Activated naive CD4-positive, alpha-beta T cell treated with anti-CD3 and anti-CD28 coated beads, Interleukin-2, amount 10 ng/mL, durations not matched to agents 7 days and 5 days (primary cell): ENCODE measurements around the gene SLC1A2.
A peak's percentile ranks its signal among the peaks of the same experiment; 100 is the strongest.

Experiments
- CTCF ChIA-PET: fragments of 350-600 bp; sonication (Branson Sonifier 250); formaldehyde crosslinking; loops from one replicate; lab custom pipeline; 2021; ENCODE audit warnings: antibody characterized with exemption; lab: Charles Lee
- DNase-seq: peaks from one replicate; pipeline ENCODE4 v3.0.0-alpha.2; 2020
- H3K27ac Mint-ChIP-seq: one replicate; pipeline ENCODE4 v1.8.0; 2021; ENCODE audit warnings: mild to moderate bottlenecking, moderate library complexity, mixed read lengths
- H3K27me3 Mint-ChIP-seq: one replicate; pipeline ENCODE4 v1.8.0; 2021; ENCODE audit warnings: mild to moderate bottlenecking, mixed read lengths
- H3K36me3 Mint-ChIP-seq: one replicate; pipeline ENCODE4 v1.8.0; 2021; ENCODE audit warnings: mixed read lengths
- H3K4me1 Mint-ChIP-seq: one replicate; pipeline ENCODE4 v1.8.0; 2021; ENCODE audit warnings: mixed read lengths
- H3K4me3 Mint-ChIP-seq: one replicate; pipeline ENCODE4 v1.8.0; 2021; ENCODE audit warnings: mild to moderate bottlenecking, moderate library complexity, mixed read lengths
- H3K9me3 Mint-ChIP-seq: one replicate; pipeline ENCODE4 v1.8.0; 2021; ENCODE audit warnings: mixed read lengths

The SLC1A2 gene

DNA sequence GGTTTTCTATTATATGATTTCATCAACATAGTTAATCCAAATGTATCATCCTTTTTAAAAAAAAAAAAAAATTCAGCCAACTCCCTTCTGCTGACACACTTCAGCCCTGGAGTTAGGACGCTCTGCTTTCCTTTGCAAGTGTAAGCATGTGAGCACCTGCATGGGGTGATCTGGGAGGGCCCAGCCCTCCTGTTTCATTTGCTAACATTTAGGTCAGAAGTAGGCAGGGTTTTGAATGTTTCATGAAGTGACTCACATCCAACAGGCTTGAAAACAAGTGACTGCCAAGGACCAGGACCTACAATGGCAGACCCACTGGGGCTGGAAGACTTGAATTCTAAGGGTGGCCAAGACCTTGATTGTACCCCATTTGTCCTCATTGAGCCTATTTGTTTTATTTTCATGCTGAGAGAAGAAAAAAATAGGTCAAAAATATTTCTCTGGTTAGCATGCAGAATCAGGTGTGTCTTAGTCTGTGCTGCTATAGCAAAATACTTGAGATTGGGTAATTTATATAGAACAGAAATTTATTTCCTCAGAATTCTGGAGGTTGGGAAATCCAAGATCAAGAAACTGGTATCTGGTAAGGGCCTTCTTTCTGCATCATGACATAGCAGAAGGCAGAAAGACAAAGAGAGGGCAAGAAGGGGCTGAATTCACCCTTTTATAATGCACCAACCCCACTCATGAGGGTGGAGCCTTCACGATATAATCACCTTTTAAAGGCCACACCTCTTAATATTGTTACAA is 142.8 kb downstream of the SLC1A2 start:
- no peak overlapping the region for H3K27ac Mint-ChIP-seq
- peaks cover 27% of the 10 kb centered on the region for H3K4me1 Mint-ChIP-seq
- CTCF ChIA-PET: interaction anchor here (2.1 kb wide), 1 partner anchor 29 kb away, joined by 5 read pairs; no protein-coding TSS in a partner anchor
- no peaks in the 10 kb centered on the region for H3K27me3 Mint-ChIP-seq
- DNase-seq: no peak
- H3K9me3 Mint-ChIP-seq: no peaks in the 10 kb centered on the region
- H3K4me3 Mint-ChIP-seq: no peak overlapping the region
- no peaks in the 10 kb centered on the region for H3K36me3 Mint-ChIP-seq

DNA sequence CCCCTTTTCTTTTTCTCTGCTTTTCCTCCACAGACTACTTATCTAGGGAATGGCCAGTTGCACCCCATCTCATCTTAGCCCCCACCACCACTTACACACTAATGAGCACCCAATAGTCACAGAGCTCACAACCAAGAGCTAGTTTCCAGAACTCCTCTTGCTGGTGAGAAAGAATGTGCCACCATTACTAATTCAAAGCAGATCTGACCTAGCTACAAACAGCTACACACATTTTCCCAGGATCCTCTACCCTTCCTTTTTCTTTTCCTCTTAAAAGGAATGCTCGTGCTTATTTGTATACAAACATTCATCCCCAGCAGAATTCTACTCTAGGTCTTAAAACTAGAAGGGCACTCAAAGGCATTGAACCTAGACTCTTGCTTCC is 143.6 kb downstream of the SLC1A2 start:
- no peak for DNase-seq
- CTCF ChIA-PET: interaction anchor here (2.1 kb wide), 1 partner anchor 30 kb away, joined by 5 read pairs; no protein-coding TSS in a partner anchor
- H3K9me3 Mint-ChIP-seq: no peaks in the 10 kb centered on the region
- H3K27ac Mint-ChIP-seq: no peak overlapping the region
- H3K36me3 Mint-ChIP-seq: no peaks in the 10 kb centered on the region
- no peak overlapping the region for H3K4me3 Mint-ChIP-seq
- H3K27me3 Mint-ChIP-seq: no peaks in the 10 kb centered on the region
- peaks cover 27% of the 10 kb centered on the region for H3K4me1 Mint-ChIP-seq

DNA sequence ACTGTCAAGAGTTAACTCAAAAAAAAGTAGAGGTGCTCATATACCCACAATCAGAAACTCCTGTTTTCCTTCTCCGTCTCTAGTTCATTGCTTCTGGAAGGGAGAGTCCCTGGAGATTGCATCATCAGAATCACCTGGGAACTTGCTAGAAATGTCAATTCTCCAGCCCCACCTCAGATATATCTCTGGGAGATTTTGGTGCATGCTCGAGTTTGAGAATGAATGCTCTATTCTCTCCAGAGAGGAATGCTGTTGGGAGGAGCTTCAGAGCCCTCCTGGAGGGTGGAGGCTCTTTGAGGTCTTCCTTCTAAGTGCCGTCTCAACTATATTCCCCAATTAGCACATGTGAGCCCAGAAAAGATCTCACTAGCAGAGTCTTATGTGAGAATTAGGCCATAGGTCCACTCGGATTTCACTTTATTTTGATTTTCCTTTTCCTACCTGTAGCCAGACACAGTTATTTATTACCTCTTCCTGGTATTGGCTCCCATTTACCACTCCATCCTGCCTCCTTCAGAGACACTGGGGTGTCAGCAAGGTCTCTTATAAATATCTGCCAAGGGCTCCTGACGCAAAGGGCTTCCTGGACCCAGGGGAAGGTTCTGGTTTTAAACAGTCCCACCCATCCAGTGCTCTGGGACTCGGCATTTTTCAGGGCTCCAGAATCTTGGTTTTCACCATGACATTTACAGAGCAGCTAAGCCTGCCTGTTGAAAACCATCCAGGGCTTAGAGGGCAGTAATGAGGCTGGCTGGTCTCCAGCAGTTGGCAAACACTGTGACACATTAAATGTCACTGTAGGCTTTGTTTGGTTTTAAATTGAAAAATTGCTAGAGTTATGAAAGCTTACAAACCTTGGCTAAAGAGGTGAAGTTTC is 144.2 kb downstream of the SLC1A2 start:
- H3K9me3 Mint-ChIP-seq: no peaks in the 10 kb centered on the region
- H3K36me3 Mint-ChIP-seq: no peaks in the 10 kb centered on the region
- CTCF ChIA-PET: interaction anchor here (2.1 kb wide), 1 partner anchor 30 kb away, joined by 5 read pairs; no protein-coding TSS in a partner anchor
- H3K4me3 Mint-ChIP-seq: no peak overlapping the region
- H3K27me3 Mint-ChIP-seq: no peaks in the 10 kb centered on the region
- peaks cover 27% of the 10 kb centered on the region for H3K4me1 Mint-ChIP-seq
- DNase-seq: no peak
- H3K27ac Mint-ChIP-seq: no peak overlapping the region

DNA sequence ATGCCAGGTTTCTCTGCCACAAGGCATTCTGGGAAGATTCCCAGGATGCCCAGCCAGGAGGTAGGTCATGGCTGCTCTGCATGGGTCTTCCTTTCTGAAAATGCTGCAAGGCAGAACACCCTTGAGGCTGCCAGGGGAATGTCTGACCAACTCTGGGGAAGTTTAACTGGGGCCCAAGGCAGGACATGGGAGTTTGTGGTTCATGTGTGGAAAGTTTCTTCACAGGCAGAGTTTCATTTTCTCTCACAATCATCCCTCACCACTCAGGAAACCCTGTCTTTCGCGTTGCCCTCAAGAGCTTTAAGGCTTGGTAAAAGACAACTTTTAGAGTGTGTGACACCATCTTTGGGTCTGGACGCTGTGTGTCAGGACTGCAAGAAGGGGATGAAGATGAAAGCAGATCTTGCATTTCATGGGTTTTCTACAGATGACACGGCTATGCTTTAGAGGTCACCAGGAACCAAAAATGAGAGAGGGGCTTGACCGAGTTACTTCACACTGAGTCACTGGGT is 146.9 kb downstream of the SLC1A2 start:
- peaks cover 27% of the 10 kb centered on the region for H3K4me1 Mint-ChIP-seq
- H3K4me3 Mint-ChIP-seq: no peak overlapping the region
- DNase-seq: peak; percentile 56
- H3K27me3 Mint-ChIP-seq: no peaks in the 10 kb centered on the region
- peak overlapping the region; percentile 78 for H3K27ac Mint-ChIP-seq
- CTCF ChIA-PET: interaction anchor here (1.5 to 1.8 kb wide), 2 partner anchors 33 to 36 kb away, joined by 4 to 7 read pairs; no protein-coding TSS in a partner anchor
- no peaks in the 10 kb centered on the region for H3K9me3 Mint-ChIP-seq
- H3K36me3 Mint-ChIP-seq: no peaks in the 10 kb centered on the region

DNA sequence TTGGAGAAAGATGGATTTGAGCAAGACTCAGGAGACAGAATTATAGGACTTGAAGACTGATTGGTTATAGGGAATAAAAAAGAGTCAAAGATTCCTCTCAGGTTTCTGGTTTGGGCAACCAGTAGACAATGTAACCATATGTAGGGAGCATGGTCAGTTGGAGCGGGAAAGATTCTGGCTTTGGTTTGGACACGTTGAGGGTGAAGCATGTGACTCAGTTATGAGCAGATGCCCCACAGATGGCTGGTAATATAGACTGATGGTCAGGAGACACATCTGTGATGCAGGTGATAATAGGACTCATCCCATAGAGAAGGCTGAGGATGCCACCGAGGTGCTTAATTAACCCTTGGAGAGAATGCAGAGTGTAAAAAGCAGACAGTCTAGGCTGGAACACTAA is 148.3 kb downstream of the SLC1A2 start:
- Mint-ChIP-seq H3K9me3 (no peaks in the 10 kb centered on the region), H3K27me3 (no peaks in the 10 kb centered on the region), H3K36me3 (no peaks in the 10 kb centered on the region), H3K4me1 (peaks cover 27% of the 10 kb centered on the region), H3K27ac (no peak overlapping the region), H3K4me3 (no peak overlapping the region)
- CTCF ChIA-PET: no interaction called here
- no peak for DNase-seq

DNA sequence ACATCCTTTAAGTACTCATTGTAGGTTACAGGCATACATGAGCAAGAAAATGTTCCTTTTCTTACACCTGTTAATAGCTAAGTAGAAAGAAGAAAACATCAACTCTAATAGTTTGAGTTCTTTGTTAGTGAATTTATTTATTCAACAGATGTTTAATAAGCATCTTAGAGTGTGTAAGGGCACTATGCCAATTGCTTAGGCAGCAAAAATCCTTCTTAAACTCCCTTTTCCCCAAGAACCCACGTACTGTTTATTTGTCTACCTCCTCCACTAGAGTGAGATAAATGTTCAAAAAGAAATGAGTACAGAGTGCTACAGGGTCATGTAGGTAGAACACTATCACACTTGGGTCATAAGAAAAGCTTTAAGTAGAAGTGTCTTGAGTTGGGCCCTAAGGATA is 149.0 kb downstream of the SLC1A2 start:
- no peaks in the 10 kb centered on the region for H3K27me3 Mint-ChIP-seq
- peaks cover 27% of the 10 kb centered on the region for H3K4me1 Mint-ChIP-seq
- H3K27ac Mint-ChIP-seq: no peak overlapping the region
- CTCF ChIA-PET: no interaction called here
- no peaks in the 10 kb centered on the region for H3K9me3 Mint-ChIP-seq
- no peak for DNase-seq
- H3K4me3 Mint-ChIP-seq: no peak overlapping the region
- H3K36me3 Mint-ChIP-seq: no peaks in the 10 kb centered on the region

DNA sequence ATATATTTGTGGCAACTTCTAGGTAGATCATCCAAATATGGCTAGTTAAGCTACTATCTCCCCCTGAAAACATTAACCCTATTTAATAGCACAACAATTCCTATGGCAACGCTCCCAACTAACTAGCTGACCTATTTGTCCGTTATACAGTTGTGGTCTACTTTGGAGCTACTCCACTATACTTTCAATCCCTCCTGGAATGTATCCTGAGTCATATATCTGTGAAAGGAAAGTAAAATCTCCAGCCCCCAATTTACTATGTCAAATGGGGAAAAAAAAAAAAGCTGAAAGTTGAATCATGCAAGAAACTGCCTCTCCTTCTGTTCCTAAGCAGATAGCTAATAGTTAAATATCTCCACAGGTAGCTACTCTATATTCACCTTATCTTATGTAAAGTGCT is 151.9 kb downstream of the SLC1A2 start:
- CTCF ChIA-PET: interaction anchor here (0.7 to 1.2 kb wide), 2 partner anchors 124 to 342 kb away, joined by 3 to 6 read pairs; no protein-coding TSS in a partner anchor

DNA sequence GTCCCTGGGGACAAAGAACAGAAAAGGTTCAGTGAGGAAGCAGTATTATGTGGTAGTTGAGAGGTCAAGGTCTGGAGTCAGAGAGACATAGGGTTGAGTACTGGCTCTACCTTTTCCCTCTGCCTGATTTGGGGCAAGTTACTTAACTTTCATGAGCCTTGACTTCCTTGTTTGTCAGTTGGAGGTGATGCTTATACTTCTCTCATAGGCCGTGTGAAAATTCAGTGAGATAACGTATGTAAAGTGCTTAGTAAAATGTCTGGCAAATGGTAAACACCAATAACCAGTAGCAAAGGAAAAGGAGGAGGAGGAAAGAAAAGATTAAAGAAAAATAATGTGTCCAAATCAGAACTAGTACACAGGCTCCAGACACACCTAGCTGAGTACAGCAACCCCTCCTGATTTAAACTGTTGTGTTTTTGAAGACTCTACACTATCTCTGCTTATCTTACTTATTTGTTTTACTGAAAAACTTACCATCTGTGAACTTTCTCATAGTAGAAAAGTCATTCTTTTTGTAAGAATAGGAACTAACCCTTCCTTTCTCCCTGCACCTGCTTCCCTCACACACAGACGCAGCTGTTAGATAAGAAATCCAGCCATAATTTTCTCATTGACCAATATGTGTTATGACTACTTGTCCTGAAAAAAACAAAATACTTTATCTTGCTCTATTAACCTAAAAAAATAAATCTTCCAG is 153.5 kb downstream of the SLC1A2 start:
- H3K36me3 Mint-ChIP-seq: no peaks in the 10 kb centered on the region
- peaks cover 11% of the 10 kb centered on the region for H3K27me3 Mint-ChIP-seq
- H3K9me3 Mint-ChIP-seq: no peaks in the 10 kb centered on the region
- no peak overlapping the region for H3K4me3 Mint-ChIP-seq
- no peak overlapping the region for H3K27ac Mint-ChIP-seq
- CTCF ChIA-PET: interaction anchor here (1.6 kb wide), 1 partner anchor 9 kb away, joined by 4 read pairs; no protein-coding TSS in a partner anchor
- no peak for DNase-seq
- peaks cover 2% of the 10 kb centered on the region for H3K4me1 Mint-ChIP-seq

More for the DNA sequence above, 151.9 kb downstream of the SLC1A2 start:
- no peak overlapping the region for H3K4me3 Mint-ChIP-seq
- peaks cover 11% of the 10 kb centered on the region for H3K4me1 Mint-ChIP-seq
- no peaks in the 10 kb centered on the region for H3K36me3 Mint-ChIP-seq
- H3K9me3 Mint-ChIP-seq: no peaks in the 10 kb centered on the region
- H3K27ac Mint-ChIP-seq: no peak overlapping the region
- no peak for DNase-seq
- H3K27me3 Mint-ChIP-seq: no peaks in the 10 kb centered on the region

DNA sequence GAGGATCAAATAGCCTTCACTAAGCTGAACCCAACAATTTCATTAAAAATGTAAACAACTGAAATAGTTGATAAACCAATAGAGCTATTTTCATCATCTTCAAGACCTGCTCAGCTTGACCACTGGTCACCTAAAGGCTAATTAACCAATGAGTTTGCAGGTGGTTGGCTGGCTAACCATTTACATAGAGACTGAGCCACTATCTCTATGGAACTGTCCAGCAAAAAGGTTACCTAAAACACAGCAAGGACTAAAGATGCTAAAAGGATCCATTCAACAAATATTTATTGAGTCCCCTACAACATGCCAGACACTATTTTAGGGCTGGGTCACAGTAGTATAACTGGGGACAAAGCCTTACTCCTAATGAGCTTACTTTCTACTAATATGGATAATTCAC is 156.6 kb downstream of the SLC1A2 start:
- no peak overlapping the region for H3K27ac Mint-ChIP-seq
- H3K9me3 Mint-ChIP-seq: peaks cover 1% of the 10 kb centered on the region
- H3K36me3 Mint-ChIP-seq: no peaks in the 10 kb centered on the region
- no peak overlapping the region for H3K4me3 Mint-ChIP-seq
- no peak for DNase-seq
- H3K27me3 Mint-ChIP-seq: peaks cover 15% of the 10 kb centered on the region
- peaks cover 10% of the 10 kb centered on the region for H3K4me1 Mint-ChIP-seq
- CTCF ChIA-PET: no interaction called here

DNA sequence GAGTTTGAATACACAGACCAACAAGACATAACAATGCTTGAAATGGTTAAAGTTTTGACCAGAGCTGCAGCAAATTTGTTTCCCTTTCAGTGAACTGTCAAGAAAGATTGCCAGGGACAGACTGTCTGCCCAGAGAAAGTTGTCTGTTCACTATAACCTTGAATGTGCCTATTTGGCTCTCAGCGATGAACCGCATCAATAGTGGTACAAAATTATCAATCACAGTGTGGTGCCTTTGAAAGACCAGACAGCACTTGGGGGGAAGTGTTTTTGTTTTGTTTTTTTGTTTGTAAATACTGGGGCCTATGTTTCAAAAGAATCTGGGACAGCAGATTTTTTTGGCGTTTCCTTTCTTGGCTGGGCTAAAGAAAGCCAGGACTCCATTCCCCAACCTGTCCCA is 157.3 kb downstream of the SLC1A2 start:
- Mint-ChIP-seq H3K27me3 (peaks cover 15% of the 10 kb centered on the region), H3K27ac (no peak overlapping the region), H3K4me1 (peaks cover 17% of the 10 kb centered on the region), H3K4me3 (no peak overlapping the region), H3K36me3 (peaks cover 2% of the 10 kb centered on the region), H3K9me3 (peaks cover 1% of the 10 kb centered on the region)
- CTCF ChIA-PET: no interaction called here
- DNase-seq: no peak

DNA sequence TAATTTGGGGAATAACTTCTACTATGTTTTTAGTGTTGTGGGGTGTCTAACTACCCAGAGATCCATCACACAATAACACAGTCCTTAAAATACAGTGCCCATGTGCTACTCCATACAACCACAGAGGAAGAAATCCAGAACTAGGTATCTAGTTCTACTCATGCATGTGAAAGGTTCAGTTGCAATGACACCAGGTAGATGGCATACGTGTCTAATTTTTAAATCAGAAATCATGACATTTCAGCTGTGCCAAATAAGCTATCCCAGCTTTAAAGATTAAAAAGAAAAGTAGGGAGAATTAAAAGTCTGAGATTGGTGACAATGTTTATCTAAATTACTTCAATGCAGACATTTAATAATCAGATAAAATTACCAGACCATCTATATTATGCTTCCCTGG is 158.2 kb downstream of the SLC1A2 start:
- no peak overlapping the region for H3K27ac Mint-ChIP-seq
- CTCF ChIA-PET: interaction anchor here (0.6 to 1.5 kb wide), 3 partner anchors 45 to 1521 kb away, joined by 3 to 5 read pairs (median 4); no protein-coding TSS in a partner anchor
- H3K27me3 Mint-ChIP-seq: peaks cover 15% of the 10 kb centered on the region
- peaks cover 2% of the 10 kb centered on the region for H3K36me3 Mint-ChIP-seq
- peaks cover 1% of the 10 kb centered on the region for H3K9me3 Mint-ChIP-seq
- H3K4me3 Mint-ChIP-seq: no peak overlapping the region
- H3K4me1 Mint-ChIP-seq: peaks cover 23% of the 10 kb centered on the region
- no peak for DNase-seq

DNA sequence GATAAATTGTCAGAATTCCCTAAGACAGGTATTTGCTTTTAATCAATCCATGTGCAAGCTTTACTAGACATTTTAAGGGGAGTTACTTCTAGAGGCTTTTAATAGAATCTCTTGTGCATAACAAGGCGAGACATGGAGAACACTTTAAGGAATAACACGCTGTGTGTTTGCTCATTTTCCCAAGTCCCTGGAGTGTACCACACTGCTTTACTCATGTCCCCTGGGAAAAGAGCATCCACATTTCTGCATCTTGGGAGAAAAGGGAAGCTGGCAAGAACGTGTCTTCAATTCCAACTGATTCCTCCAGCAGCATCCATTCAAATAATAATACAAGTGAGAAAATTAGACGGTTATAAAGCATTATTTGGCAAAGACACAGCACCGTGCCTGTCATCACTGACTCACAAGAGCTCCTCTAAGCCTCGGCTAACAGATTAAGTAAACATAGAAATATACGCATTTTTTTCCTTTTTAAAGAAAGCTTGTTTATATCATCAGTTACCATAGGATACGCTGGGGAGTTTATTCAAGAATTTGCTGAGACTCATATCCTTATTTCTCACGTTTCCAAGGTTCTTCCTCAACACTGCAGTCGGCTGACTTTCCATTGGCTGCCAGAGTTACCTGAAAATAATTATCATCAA is 158.9 kb downstream of the SLC1A2 start:
- DNase-seq: no peak
- Mint-ChIP-seq H3K9me3 (peaks cover 1% of the 10 kb centered on the region), H3K4me3 (no peak overlapping the region), H3K27me3 (peaks cover 15% of the 10 kb centered on the region), H3K36me3 (peaks cover 2% of the 10 kb centered on the region), H3K4me1 (peaks cover 28% of the 10 kb centered on the region), H3K27ac (no peak overlapping the region)
- CTCF ChIA-PET: interaction anchor here (1.5 kb wide), 1 partner anchor 46 kb away, joined by 5 read pairs; no protein-coding TSS in a partner anchor

DNA sequence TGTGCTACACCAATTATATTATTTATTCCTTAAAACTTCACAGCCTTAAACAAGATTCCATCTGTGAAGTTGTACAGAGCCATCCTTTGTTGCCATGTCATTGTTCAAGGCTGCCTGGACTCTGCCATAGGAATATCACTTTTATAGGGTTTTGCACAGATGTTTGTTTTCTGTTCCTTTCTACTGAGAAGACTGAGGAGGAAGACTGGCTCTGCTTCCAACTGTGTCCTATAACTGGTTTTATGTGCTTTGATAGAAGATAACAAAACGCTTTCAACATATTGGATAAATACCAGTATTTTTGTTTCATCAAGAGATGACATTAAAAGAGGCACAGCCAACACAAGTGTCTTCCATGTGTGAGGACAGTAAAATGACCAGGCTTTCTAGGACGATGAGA is 159.8 kb downstream of the SLC1A2 start:
- peaks cover 5% of the 10 kb centered on the region for H3K36me3 Mint-ChIP-seq
- peaks cover 28% of the 10 kb centered on the region for H3K4me1 Mint-ChIP-seq
- no peak overlapping the region for H3K27ac Mint-ChIP-seq
- peaks cover 1% of the 10 kb centered on the region for H3K9me3 Mint-ChIP-seq
- DNase-seq: no peak
- no peak overlapping the region for H3K4me3 Mint-ChIP-seq
- CTCF ChIA-PET: no interaction called here
- H3K27me3 Mint-ChIP-seq: peaks cover 15% of the 10 kb centered on the region
